HG02970 (cell line): ENCODE results near the gene ARHGEF39.

ENCODE experiments used
- ATAC-seq: cut with Tn5 transposase; IDR thresholded peaks from one replicate; pipeline ENCODE4 v1.9.1; 2021; ENCODE audit warnings: mild to moderate bottlenecking, moderate library complexity, moderate number of reproducible peaks; ENCODE audit not compliant: unreplicated experiment, low FRiP score

The ARHGEF39 gene

GRCh38 chr9:35679091-35679490 is 14.1 kb upstream of the ARHGEF39 start:
- no peak for ATAC-seq

GRCh38 chr9:35675732-35676392 is 10.9 kb upstream of the ARHGEF39 start:
- ATAC-seq = no peak

GRCh38 chr9:35675204-35675603 is 10.2 kb upstream of the ARHGEF39 start:
- no peak for ATAC-seq

GRCh38 chr9:35674025-35674361 is 9.0 kb upstream of the ARHGEF39 start:
- ATAC-seq = no peak

GRCh38 chr9:35673132-35674024 is 8.4 kb upstream of the ARHGEF39 start, which contains the start of gene CA9:
CA9 (plus strand) TSS chr9:35673928; CDS start chr9:35673960, 32 bp downstream.
- no peak for ATAC-seq

- ATAC-seq = no peak
These were observed 4.5 kb upstream of the ARHGEF39 start for GRCh38 chr9:35669331-35670145.

GRCh38 chr9:35667939-35668338 is 2.9 kb upstream of the ARHGEF39 start:
- no peak for ATAC-seq

- ATAC-seq = no peak
These were observed 1.6 kb upstream of the ARHGEF39 start for GRCh38 chr9:35666549-35666948.

GRCh38 chr9:35666045-35666444 is 1.1 kb upstream of the ARHGEF39 start:
- no peak for ATAC-seq

- ATAC-seq = no peak
These were observed 450 bp upstream of the ARHGEF39 start for GRCh38 chr9:35665471-35665818.

- no peak for ATAC-seq
These were observed 2.6 kb downstream of the ARHGEF39 start for GRCh38 chr9:35662437-35662836.

- no peak for ATAC-seq
These were observed 3.1 kb downstream of the ARHGEF39 start for GRCh38 chr9:35661756-35662350.

GRCh38 chr9:35660966-35661415 is 4.0 kb downstream of the ARHGEF39 start:
- no peak for ATAC-seq

- ATAC-seq = no peak
These were observed 5.7 kb downstream of the ARHGEF39 start for GRCh38 chr9:35659340-35659739.

- no peak for ATAC-seq
These were observed 6.1 kb downstream of the ARHGEF39 start for GRCh38 chr9:35658968-35659220.

GRCh38 chr9:35658137-35658967 is 6.6 kb downstream of the ARHGEF39 start, which contains the start of gene CCDC107:
CCDC107 (plus strand) TSS chr9:35658292; CDS start chr9:35658380, 88 bp downstream.
- peak; percentile 69 for ATAC-seq

GRCh38 chr9:35657546-35658136 is 7.4 kb downstream of the ARHGEF39 start, which contains the start of gene RMRP:
RMRP (minus strand) TSS chr9:35658019.
- peak; percentile 85 for ATAC-seq

GRCh38 chr9:35656831-35657545 is 8.0 kb downstream of the ARHGEF39 start:
- no peak for ATAC-seq

GRCh38 chr9:35656348-35656747 is 8.6 kb downstream of the ARHGEF39 start:
- ATAC-seq = no peak
